Nephron progenitor cell (in vitro differentiated cells): Measurements from ENCODE around the gene SFXN3.

Experiments used
- DNase-seq: peaks from one replicate; pipeline ENCODE4 v3.0.0; 2021
- H3K27ac Mint-ChIP-seq: 2 replicates; pipeline ENCODE4 v1.8.0; 2021; ENCODE audit warnings: mild to moderate bottlenecking, moderate library complexity, mixed read lengths
- H3K27me3 Mint-ChIP-seq: 2 replicates; pipeline ENCODE4 v1.8.0; 2021; ENCODE audit warnings: mild to moderate bottlenecking, low read depth, mixed read lengths; ENCODE audit not compliant: poor library complexity
- H3K36me3 Mint-ChIP-seq: 2 replicates; pipeline ENCODE4 v1.8.0; 2021; ENCODE audit warnings: low read depth, mixed read lengths
- H3K4me1 Mint-ChIP-seq: 2 replicates; pipeline ENCODE4 v1.8.0; 2021; ENCODE audit warnings: mixed read lengths
- H3K4me3 Mint-ChIP-seq: 2 replicates; pipeline ENCODE4 v1.8.0; 2021; ENCODE audit warnings: mild to moderate bottlenecking, moderate library complexity, mixed read lengths
- H3K9me3 Mint-ChIP-seq: 2 replicates; pipeline ENCODE4 v1.8.0; 2021; ENCODE audit warnings: mild to moderate bottlenecking, moderate library complexity, mixed read lengths
- TF ChIP-seq, protein P1 (sequence below): fragments of 200-600 bp; sonication (generic); IDR thresholded peaks from 2 replicates; pipeline ENCODE4 v1.5.0; 2021; ENCODE audit warnings: antibody characterized with exemption

SFXN3 gene

GRCh38 chr10:101080933-101081931 lies 50.2 kb downstream of the SFXN3 start:
- peaks cover 3% of the 10 kb centered on the region for H3K4me1 Mint-ChIP-seq
- DNase-seq, result peak; percentile 76
- H3K9me3 Mint-ChIP-seq, result no peaks in the 10 kb centered on the region
- H3K36me3 Mint-ChIP-seq, result no peaks in the 10 kb centered on the region
- peaks cover 99% of the 10 kb centered on the region for H3K27me3 Mint-ChIP-seq
- no peak overlapping the region for H3K4me3 Mint-ChIP-seq
- H3K27ac Mint-ChIP-seq, result peak overlapping the region; percentile 38
- TF ChIP-seq, protein P1, sequence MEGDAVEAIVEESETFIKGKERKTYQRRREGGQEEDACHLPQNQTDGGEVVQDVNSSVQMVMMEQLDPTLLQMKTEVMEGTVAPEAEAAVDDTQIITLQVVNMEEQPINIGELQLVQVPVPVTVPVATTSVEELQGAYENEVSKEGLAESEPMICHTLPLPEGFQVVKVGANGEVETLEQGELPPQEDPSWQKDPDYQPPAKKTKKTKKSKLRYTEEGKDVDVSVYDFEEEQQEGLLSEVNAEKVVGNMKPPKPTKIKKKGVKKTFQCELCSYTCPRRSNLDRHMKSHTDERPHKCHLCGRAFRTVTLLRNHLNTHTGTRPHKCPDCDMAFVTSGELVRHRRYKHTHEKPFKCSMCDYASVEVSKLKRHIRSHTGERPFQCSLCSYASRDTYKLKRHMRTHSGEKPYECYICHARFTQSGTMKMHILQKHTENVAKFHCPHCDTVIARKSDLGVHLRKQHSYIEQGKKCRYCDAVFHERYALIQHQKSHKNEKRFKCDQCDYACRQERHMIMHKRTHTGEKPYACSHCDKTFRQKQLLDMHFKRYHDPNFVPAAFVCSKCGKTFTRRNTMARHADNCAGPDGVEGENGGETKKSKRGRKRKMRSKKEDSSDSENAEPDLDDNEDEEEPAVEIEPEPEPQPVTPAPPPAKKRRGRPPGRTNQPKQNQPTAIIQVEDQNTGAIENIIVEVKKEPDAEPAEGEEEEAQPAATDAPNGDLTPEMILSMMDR, result no peak

DNA sequence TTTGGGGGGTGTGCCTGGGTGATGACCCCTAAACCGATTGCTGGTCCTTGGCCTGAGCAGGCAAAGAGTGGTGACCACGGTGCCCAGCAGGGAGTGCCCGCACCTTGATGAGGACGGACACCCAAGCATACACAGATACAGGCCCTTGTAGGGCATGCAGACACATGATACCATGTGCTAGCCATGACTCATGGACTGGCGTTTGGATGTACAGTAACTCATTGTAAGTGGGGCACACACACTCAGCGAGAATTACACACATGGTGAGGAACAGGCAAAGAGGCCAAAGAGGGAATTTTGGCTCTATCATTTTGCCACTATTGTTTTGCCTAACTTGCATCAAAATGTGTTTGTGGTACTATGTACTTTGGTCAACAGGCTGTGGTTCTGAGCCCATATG lies 54.8 kb downstream of the SFXN3 start:
- Mint-ChIP-seq H3K36me3 (no peaks in the 10 kb centered on the region), H3K9me3 (no peaks in the 10 kb centered on the region), H3K27ac (no peak overlapping the region), H3K4me3 (no peak overlapping the region), H3K27me3 (peaks cover 100% of the 10 kb centered on the region), H3K4me1 (no peaks in the 10 kb centered on the region)
- TF ChIP-seq, protein P1, result no peak
- no peak for DNase-seq

DNA sequence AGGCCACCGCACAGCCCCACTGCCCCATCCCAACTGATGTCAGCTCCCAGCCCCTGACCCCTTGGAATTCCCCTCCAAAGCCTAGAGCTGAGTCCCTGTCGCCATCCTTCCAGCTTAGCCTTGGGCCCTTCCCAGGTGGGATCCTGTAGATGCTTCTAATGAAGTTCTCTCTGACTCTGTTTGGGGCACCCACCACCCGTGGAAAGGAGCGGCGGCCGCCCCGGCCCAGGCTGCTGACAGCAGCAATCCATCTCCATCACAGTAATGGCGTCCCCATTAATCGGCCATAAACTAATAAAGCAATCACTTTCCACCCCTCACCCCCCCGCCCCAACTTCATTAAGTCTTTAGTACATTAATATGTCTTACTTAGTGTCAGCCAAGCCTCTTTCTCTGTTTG lies 56.3 kb downstream of the SFXN3 start:
- Mint-ChIP-seq H3K27ac (no peak overlapping the region), H3K9me3 (no peaks in the 10 kb centered on the region), H3K36me3 (no peaks in the 10 kb centered on the region), H3K4me1 (no peaks in the 10 kb centered on the region), H3K4me3 (no peak overlapping the region), H3K27me3 (peaks cover 100% of the 10 kb centered on the region)
- TF ChIP-seq, protein P1, result no peak
- DNase-seq, result no peak

DNA sequence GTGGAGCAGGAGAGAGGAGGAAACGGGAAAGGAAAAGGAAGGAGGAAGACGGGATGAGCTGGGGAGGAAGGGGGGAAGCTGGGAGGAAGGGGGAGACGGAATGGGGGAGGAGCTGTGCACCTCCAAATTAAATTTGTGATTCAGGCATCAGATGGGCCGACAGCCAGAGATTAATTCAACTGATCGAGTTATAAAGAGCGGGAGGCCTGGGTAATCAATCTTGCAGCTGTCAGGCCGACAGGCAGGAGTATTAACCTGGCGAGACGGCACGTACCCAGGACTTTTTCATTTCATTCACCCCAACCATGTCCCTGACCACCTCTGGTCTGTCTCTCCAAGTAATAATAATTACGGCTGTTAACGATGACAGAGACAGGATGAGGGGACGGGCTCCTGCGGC lies 56.9 kb downstream of the SFXN3 start:
- TF ChIP-seq, protein P1, result no peak
- no peak for DNase-seq
- H3K4me3 Mint-ChIP-seq, result no peak overlapping the region
- no peak overlapping the region for H3K27ac Mint-ChIP-seq
- no peaks in the 10 kb centered on the region for H3K9me3 Mint-ChIP-seq
- H3K4me1 Mint-ChIP-seq, result peaks cover 5% of the 10 kb centered on the region
- H3K27me3 Mint-ChIP-seq, result peaks cover 100% of the 10 kb centered on the region
- H3K36me3 Mint-ChIP-seq, result no peaks in the 10 kb centered on the region

- TF ChIP-seq, protein P1, result no peak
- Mint-ChIP-seq H3K36me3 (no peaks in the 10 kb centered on the region), H3K9me3 (no peaks in the 10 kb centered on the region), H3K4me3 (no peak overlapping the region), H3K27ac (no peak overlapping the region), H3K27me3 (peaks cover 99% of the 10 kb centered on the region), H3K4me1 (peaks cover 20% of the 10 kb centered on the region)
- no peak for DNase-seq
Measured at GRCh38 chr10:101089520-101090299, 58.7 kb downstream of the SFXN3 start.
